Measurements from ENCODE around the gene OPRM1. TPM values are rescaled to one million over a fixed set of nuclear protein-coding genes. Genes with fewer than 3 reads are reported as not detected.

OPRM1 gene
- total RNA-seq, 1 experiment from 2014 or later, result not detected

DNA sequence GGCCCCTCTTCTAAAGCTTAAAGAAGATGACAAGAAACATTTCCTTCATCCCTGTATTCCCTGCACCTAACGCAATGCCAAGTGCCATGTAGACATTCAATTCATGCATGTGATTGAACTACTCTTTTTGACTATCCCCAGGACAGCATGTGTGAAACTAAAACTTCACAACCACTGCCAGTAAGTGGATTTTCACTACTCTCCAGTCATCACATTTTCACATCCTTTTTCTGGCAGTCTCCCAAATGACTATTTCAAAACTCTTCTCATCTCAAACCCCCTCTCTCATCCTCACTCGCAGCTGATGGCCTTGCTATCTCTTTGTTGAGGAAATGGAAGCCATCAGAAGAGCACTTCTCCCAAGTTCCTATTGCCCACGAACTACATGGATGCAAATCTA lies 122.6 kb downstream of the OPRM1 start:
- no peaks in the 10 kb centered on the region for H3K9me3 ChIP-seq
- Mint-ChIP-seq H3K4me1 (ENCODE audit: low read depth, unreplicated experiment) (no peaks in the 10 kb centered on the region), H3K27me3 (ENCODE audit: insufficient read depth, unreplicated experiment) (no peaks in the 10 kb centered on the region), H3K4me3 (ENCODE audit: unreplicated experiment) (no peak overlapping the region), H3K36me3 (ENCODE audit: insufficient read depth, unreplicated experiment) (no peaks in the 10 kb centered on the region), H3K9me3 (ENCODE audit: unreplicated experiment) (no peaks in the 10 kb centered on the region), H3K27ac (ENCODE audit: unreplicated experiment) (no peak overlapping the region)
- DNase-seq, result no peak
- CTCF ChIA-PET, result no interaction called here
- H3K27me3 ChIP-seq (replicated peaks; ENCODE audit: control insufficient read depth, insufficient read depth, low read length), result no peaks in the 10 kb centered on the region
- TF ChIP-seq, protein P1, sequence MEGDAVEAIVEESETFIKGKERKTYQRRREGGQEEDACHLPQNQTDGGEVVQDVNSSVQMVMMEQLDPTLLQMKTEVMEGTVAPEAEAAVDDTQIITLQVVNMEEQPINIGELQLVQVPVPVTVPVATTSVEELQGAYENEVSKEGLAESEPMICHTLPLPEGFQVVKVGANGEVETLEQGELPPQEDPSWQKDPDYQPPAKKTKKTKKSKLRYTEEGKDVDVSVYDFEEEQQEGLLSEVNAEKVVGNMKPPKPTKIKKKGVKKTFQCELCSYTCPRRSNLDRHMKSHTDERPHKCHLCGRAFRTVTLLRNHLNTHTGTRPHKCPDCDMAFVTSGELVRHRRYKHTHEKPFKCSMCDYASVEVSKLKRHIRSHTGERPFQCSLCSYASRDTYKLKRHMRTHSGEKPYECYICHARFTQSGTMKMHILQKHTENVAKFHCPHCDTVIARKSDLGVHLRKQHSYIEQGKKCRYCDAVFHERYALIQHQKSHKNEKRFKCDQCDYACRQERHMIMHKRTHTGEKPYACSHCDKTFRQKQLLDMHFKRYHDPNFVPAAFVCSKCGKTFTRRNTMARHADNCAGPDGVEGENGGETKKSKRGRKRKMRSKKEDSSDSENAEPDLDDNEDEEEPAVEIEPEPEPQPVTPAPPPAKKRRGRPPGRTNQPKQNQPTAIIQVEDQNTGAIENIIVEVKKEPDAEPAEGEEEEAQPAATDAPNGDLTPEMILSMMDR (IDR thresholded peaks at IDR 0.05; ENCODE audit: insufficient read depth in 1 of 2, low read depth in 1 of 2, low read length in 1 of 2, severe bottlenecking in 1 of 2, unreplicated experiment in 1 of 2), result no peak
- intact Hi-C loops (cut with micrococcal nuclease; ENCODE audit: unreplicated experiment), result no loop called here
- BruUV-seq (replicated peaks), result no TSS peak
- H3K4me1 ChIP-seq, result no peaks in the 10 kb centered on the region
- no peaks in the 10 kb centered on the region for H3K36me3 ChIP-seq (ENCODE audit: control insufficient read depth, insufficient read depth, low read length)
- H3K4me3 ChIP-seq (ENCODE audit: low read depth, low read length), result no peak overlapping the region
- POLR2A ChIA-PET, result no interaction called here

GRCh38 chr6:154164397-154164796 lies 125.4 kb downstream of the OPRM1 start:
- H3K36me3 ChIP-seq (ENCODE audit: control insufficient read depth, insufficient read depth, low read length), result no peaks in the 10 kb centered on the region
- no peaks in the 10 kb centered on the region for H3K9me3 ChIP-seq
- no peak overlapping the region for H3K27ac Mint-ChIP-seq (ENCODE audit: unreplicated experiment)
- H3K9me3 Mint-ChIP-seq (ENCODE audit: unreplicated experiment), result no peaks in the 10 kb centered on the region
- H3K4me1 Mint-ChIP-seq (ENCODE audit: low read depth, unreplicated experiment), result no peaks in the 10 kb centered on the region
- intact Hi-C loops (cut with micrococcal nuclease; ENCODE audit: unreplicated experiment), result no loop called here
- no peak for DNase-seq
- H3K4me3 ChIP-seq (ENCODE audit: low read depth, low read length), result no peak overlapping the region
- no peaks in the 10 kb centered on the region for H3K4me1 ChIP-seq
- no peaks in the 10 kb centered on the region for H3K36me3 Mint-ChIP-seq (ENCODE audit: insufficient read depth, unreplicated experiment)
- no TSS peak for BruUV-seq (replicated peaks)
- ChIA-PET POLR2A (no interaction called here), CTCF (no interaction called here)
- no peak overlapping the region for H3K4me3 Mint-ChIP-seq (ENCODE audit: unreplicated experiment)
- H3K27me3 Mint-ChIP-seq (ENCODE audit: insufficient read depth, unreplicated experiment), result no peaks in the 10 kb centered on the region
- TF ChIP-seq, protein P1 (IDR thresholded peaks at IDR 0.05; ENCODE audit: insufficient read depth in 1 of 2, low read depth in 1 of 2, low read length in 1 of 2, severe bottlenecking in 1 of 2, unreplicated experiment in 1 of 2), result no peak
- no peaks in the 10 kb centered on the region for H3K27me3 ChIP-seq (replicated peaks; ENCODE audit: control insufficient read depth, insufficient read depth, low read length)

GRCh38 chr6:154165478-154165877 lies 126.4 kb downstream of the OPRM1 start:
- Histone ChIP-seq H3K4me3 (ENCODE audit: low read depth, low read length) (no peak overlapping the region), H3K9me3 (no peaks in the 10 kb centered on the region), H3K36me3 (ENCODE audit: control insufficient read depth, insufficient read depth, low read length) (no peaks in the 10 kb centered on the region), H3K27me3 (replicated peaks; ENCODE audit: control insufficient read depth, insufficient read depth, low read length) (no peaks in the 10 kb centered on the region), H3K4me1 (no peaks in the 10 kb centered on the region)
- no peak for DNase-seq
- Mint-ChIP-seq H3K27ac (ENCODE audit: unreplicated experiment) (no peak overlapping the region), H3K9me3 (ENCODE audit: unreplicated experiment) (no peaks in the 10 kb centered on the region), H3K36me3 (ENCODE audit: insufficient read depth, unreplicated experiment) (no peaks in the 10 kb centered on the region), H3K4me3 (ENCODE audit: unreplicated experiment) (no peak overlapping the region), H3K4me1 (ENCODE audit: low read depth, unreplicated experiment) (no peaks in the 10 kb centered on the region), H3K27me3 (ENCODE audit: insufficient read depth, unreplicated experiment) (no peaks in the 10 kb centered on the region)
- POLR2A ChIA-PET, result no interaction called here
- BruUV-seq (replicated peaks), result no TSS peak
- TF ChIP-seq, protein P1 (IDR thresholded peaks at IDR 0.05; ENCODE audit: insufficient read depth in 1 of 2, low read depth in 1 of 2, low read length in 1 of 2, severe bottlenecking in 1 of 2, unreplicated experiment in 1 of 2), result no peak
- CTCF ChIA-PET, result no interaction called here
- intact Hi-C loops (cut with micrococcal nuclease; ENCODE audit: unreplicated experiment), result no loop called here

All from Caco-2 (cell line).